HepG2 (cell line): ENCODE results near the gene SCAMP3. TPM values are rescaled to one million over a fixed set of nuclear protein-coding genes. Genes with fewer than 3 reads are reported as not detected.
A peak's percentile ranks its signal among the peaks of the same experiment; 100 is the strongest.

Source experiments
- ARNTL ChIP-seq: sonication (generic); formaldehyde crosslinking; IDR thresholded peaks from 2 replicates; pipeline ENCODE4 v1.4.0; 2020; ENCODE audit warnings: mild to moderate bottlenecking, missing genetic modification reagents
- ASH2L ChIP-seq: fragments of 300-600, 200-600 bp; sonication (generic); IDR thresholded peaks from 2 replicates; pipeline ENCODE4 v1.7.0; 2017; ENCODE audit warnings: low read depth, mild to moderate bottlenecking, moderate library complexity, mixed read lengths, low read length; ENCODE audit not compliant: insufficient read length
- ATF7-NPFF ChIP-seq: sonication (generic); formaldehyde crosslinking; IDR thresholded peaks from 2 replicates; pipeline ENCODE4 v1.8.1; 2023; ENCODE audit warnings: mild to moderate bottlenecking, low read depth, missing genetic modification reagents, moderate library complexity
- CREM ChIP-seq, 2 experiments: sonication (generic) in 1 of 2; formaldehyde crosslinking in 1 of 2; IDR thresholded peaks; 2 replicates each; pipeline versions ENCODE4 v1.4.0 to v1.6.1; 2016 to 2020; ENCODE audit warnings: antibody characterized with exemption in 1 of 2, mild to moderate bottlenecking in 1 of 2, missing genetic modification reagents in 1 of 2
- ETV6 ChIP-seq: sonication (generic); formaldehyde crosslinking; conservative IDR thresholded peaks from 2 replicates; pipeline ENCODE4 v1.4.0; 2020; ENCODE audit warnings: missing genetic modification reagents
- GTF2F1 ChIP-seq: fragments of 150-350 bp; IDR thresholded peaks from 2 replicates; pipeline ENCODE4 v1.6.1; 2014; ENCODE audit warnings: low read length
- MLLT10 ChIP-seq: sonication (generic); formaldehyde crosslinking; IDR thresholded peaks from 2 replicates; pipeline ENCODE4 v1.4.0; 2020; ENCODE audit warnings: missing genetic modification reagents
- MTA3 ChIP-seq: sonication (generic); formaldehyde crosslinking; IDR thresholded peaks from 2 replicates; pipeline ENCODE4 v1.4.0; 2020; ENCODE audit warnings: missing genetic modification reagents
- NFKBIZ ChIP-seq: IDR thresholded peaks from 2 replicates; pipeline ENCODE4 v1.6.1; 2018; ENCODE audit warnings: missing genetic modification reagents, missing compliant biosample characterization
- POLR2AphosphoS5 ChIP-seq: IDR thresholded peaks from 2 replicates; pipeline ENCODE4 v1.6.1; 2012; ENCODE audit warnings: low read depth, low read length
- PRPF4 ChIP-seq: fragments of 200-400 bp; formaldehyde crosslinking; IDR thresholded peaks from 2 replicates; pipeline ENCODE4 v1.6.1; 2016; ENCODE audit warnings: low read length, low read depth; ENCODE audit not compliant: poor library complexity, severe bottlenecking
- RARG ChIP-seq: sonication (generic); formaldehyde crosslinking; IDR thresholded peaks from 2 replicates; pipeline ENCODE4 v1.4.0; 2020; ENCODE audit warnings: low read depth, mild to moderate bottlenecking, missing genetic modification reagents
- RFX1 ChIP-seq: fragments of 450-650 bp; IDR thresholded peaks from 2 replicates; pipeline ENCODE4 v1.6.1; 2017
- RXRB ChIP-seq: IDR thresholded peaks from 2 replicates; pipeline ENCODE4 v1.6.1; 2016; ENCODE audit warnings: borderline replicate concordance, missing genetic modification reagents, missing compliant biosample characterization
- SP1 ChIP-seq, 2 experiments: fragments of 450-650 bp in 1 of 2; sonication (generic) in 1 of 2; formaldehyde crosslinking in 1 of 2; IDR thresholded peaks; 2 replicates each; pipeline versions ENCODE4 v1.4.0 to v1.6.1; 2016 to 2020; ENCODE audit warnings: missing genetic modification reagents in 1 of 2
- SRSF1 ChIP-seq: fragments of 200-400 bp; formaldehyde crosslinking; optimal IDR thresholded peaks from 2 replicates; pipeline ENCODE3; 2017; ENCODE audit warnings: mild to moderate bottlenecking, low read depth, low read length, moderate library complexity
- SRSF9 ChIP-seq: fragments of 200-400 bp; formaldehyde crosslinking; IDR thresholded peaks from 2 replicates; pipeline ENCODE4 v1.6.1; 2018; ENCODE audit warnings: borderline replicate concordance, mild to moderate bottlenecking, low read depth, low read length; ENCODE audit not compliant: insufficient read depth, poor library complexity, severe bottlenecking
- YEATS2 ChIP-seq: sonication (generic); formaldehyde crosslinking; IDR thresholded peaks from 2 replicates; pipeline ENCODE4 v1.4.0; 2020; ENCODE audit warnings: missing genetic modification reagents, borderline replicate concordance
- ZBTB3 ChIP-seq: sonication (generic); formaldehyde crosslinking; IDR thresholded peaks from 2 replicates; pipeline ENCODE4 v1.4.0; 2020; ENCODE audit warnings: low read depth, mild to moderate bottlenecking, moderate library complexity, missing genetic modification reagents, borderline replicate concordance
- ZMYM2 ChIP-seq: sonication (generic); formaldehyde crosslinking; IDR thresholded peaks from 2 replicates; pipeline ENCODE4 v1.8.0; 2022; ENCODE audit warnings: mild to moderate bottlenecking, missing genetic modification reagents
- ZNF230 ChIP-seq: sonication (generic); formaldehyde crosslinking; IDR thresholded peaks from 2 replicates; pipeline ENCODE4 v1.4.0; 2020; ENCODE audit warnings: mild to moderate bottlenecking, missing genetic modification reagents
- ZNF747 ChIP-seq: sonication (generic); formaldehyde crosslinking; IDR thresholded peaks from 2 replicates; pipeline ENCODE4 v1.8.1; 2023; ENCODE audit warnings: missing genetic modification reagents, mild to moderate bottlenecking, borderline replicate concordance
- ZNF772 ChIP-seq: sonication (generic); formaldehyde crosslinking; IDR thresholded peaks from 2 replicates; pipeline ENCODE4 v1.5.0; 2020; ENCODE audit warnings: mild to moderate bottlenecking, missing genetic modification reagents
- ZNF790 ChIP-seq: sonication (generic); formaldehyde crosslinking; IDR thresholded peaks from 2 replicates; pipeline ENCODE4 v1.8.0; 2022; ENCODE audit warnings: missing genetic modification reagents, mild to moderate bottlenecking, borderline replicate concordance
- polyA plus RNA-seq, 8 experiments: library from polyadenylated mRNA; depleted of rRNA in 3 of 8; stranded (reverse) in 7 of 8; unstranded in 1 of 8; fragments of >200 nt; fragmentation: Illumina TruSeq in 4 of 8; extraction: Trizol in 4 of 8; gene quantifications; 2 replicates each; pipeline versions ENCODE4 v1.2.1 to v1.2.3, GENCODE V29; 2011 to 2016; ENCODE audit warnings: low read depth in 4 of 8, missing spikeins in 1 of 8, mixed read lengths in 1 of 8; ENCODE audit not compliant: insufficient read depth in 1 of 8
- total RNA-seq, 5 experiments: library from RNA; depleted of rRNA; stranded (reverse); fragments of >200 nt; fragmentation: Illumina TruSeq; extraction: Trizol; gene quantifications; 2 replicates each; pipeline ENCODE4 v1.2.3, GENCODE V29; 2016; ENCODE audit warnings: low read depth in 1 of 5
- TF ChIP-seq, protein P1 (sequence below): sonication (generic); formaldehyde crosslinking; IDR thresholded peaks from 2 replicates; pipeline ENCODE4 v1.5.0; 2020; ENCODE audit warnings: mild to moderate bottlenecking, missing genetic modification reagents
- TF ChIP-seq, protein P2 (sequence below): sonication (generic); formaldehyde crosslinking; IDR thresholded peaks from 2 replicates; pipeline ENCODE4 v1.5.1; 2020; ENCODE audit warnings: missing genetic modification reagents, mild to moderate bottlenecking, borderline replicate concordance
- TF ChIP-seq, protein P3 (sequence below): IDR thresholded peaks from 2 replicates; pipeline ENCODE4 v1.6.1; 2018; ENCODE audit warnings: missing genetic modification reagents

The SCAMP3 gene
- total and polyA plus RNA-seq, 2 of the 13 experiments (the other 11 are each of a cell fraction or from before 2014, with no cell fraction given): 46.8 to 83.3 TPM

DNA sequence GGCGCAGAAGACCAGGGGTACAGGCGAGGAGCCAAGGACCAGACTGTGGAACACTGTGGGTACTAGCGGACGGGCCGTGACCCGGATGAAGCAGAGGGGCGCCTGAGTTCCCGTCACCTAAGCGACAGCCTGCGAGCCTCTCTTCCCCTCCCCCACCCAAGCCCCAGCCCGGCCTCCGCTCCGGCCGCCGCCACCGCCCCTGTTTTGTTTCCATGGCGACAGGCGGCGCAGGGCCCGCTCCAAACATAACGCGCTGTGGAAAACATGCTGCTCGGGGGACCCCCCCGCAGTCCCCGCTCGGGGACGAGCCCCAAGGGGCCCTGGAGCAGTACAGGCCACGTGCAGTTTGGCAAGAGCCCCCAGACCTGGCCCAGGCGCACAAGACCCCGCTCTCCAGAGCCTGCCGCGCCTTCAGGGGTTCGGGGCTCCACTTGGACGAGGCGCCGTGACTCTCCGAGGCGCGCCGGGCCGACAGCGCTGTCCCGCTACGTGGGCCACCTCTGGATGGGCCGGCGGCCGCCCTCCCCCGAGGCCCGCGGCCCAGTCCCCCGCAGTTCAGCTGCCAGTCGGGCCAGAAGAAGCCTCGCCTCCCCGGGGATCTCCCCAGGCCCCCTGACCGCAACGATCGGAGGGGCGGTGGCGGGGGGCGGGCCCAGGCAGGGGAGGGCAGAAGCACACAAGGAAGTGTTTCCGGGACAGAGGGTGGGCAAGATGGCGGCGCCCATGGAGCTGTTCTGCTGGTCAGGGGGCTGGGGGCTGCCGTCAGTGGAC is 53.4 kb downstream of the SCAMP3 start, which contains the start of gene MTX1 (continued):
- peak; percentile 45; the same call in 1 of the 2 replicates for TF ChIP-seq POLR2AphosphoS5
- no peak for TF ChIP-seq ZMYM2
- TF ChIP-seq ARNTL (CRISPR knock-in tag): no peak
- no peak for TF ChIP-seq ZNF772 (CRISPR knock-in tag)
- no peak for TF ChIP-seq ATF7-NPFF
- TF ChIP-seq, protein P1, sequence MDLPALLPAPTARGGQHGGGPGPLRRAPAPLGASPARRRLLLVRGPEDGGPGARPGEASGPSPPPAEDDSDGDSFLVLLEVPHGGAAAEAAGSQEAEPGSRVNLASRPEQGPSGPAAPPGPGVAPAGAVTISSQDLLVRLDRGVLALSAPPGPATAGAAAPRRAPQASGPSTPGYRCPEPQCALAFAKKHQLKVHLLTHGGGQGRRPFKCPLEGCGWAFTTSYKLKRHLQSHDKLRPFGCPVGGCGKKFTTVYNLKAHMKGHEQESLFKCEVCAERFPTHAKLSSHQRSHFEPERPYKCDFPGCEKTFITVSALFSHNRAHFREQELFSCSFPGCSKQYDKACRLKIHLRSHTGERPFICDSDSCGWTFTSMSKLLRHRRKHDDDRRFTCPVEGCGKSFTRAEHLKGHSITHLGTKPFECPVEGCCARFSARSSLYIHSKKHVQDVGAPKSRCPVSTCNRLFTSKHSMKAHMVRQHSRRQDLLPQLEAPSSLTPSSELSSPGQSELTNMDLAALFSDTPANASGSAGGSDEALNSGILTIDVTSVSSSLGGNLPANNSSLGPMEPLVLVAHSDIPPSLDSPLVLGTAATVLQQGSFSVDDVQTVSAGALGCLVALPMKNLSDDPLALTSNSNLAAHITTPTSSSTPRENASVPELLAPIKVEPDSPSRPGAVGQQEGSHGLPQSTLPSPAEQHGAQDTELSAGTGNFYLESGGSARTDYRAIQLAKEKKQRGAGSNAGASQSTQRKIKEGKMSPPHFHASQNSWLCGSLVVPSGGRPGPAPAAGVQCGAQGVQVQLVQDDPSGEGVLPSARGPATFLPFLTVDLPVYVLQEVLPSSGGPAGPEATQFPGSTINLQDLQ (CRISPR knock-in tag): no peak
- TF ChIP-seq ZBTB3: no peak
- no peak for TF ChIP-seq MLLT10 (CRISPR knock-in tag)
- TF ChIP-seq PRPF4: peak; percentile 19
- peak; percentile 74 for TF ChIP-seq ASH2L
- peak; percentile 7; the same call in 1 of the 2 replicates for TF ChIP-seq YEATS2 (CRISPR knock-in tag)
- TF ChIP-seq, protein P2, sequence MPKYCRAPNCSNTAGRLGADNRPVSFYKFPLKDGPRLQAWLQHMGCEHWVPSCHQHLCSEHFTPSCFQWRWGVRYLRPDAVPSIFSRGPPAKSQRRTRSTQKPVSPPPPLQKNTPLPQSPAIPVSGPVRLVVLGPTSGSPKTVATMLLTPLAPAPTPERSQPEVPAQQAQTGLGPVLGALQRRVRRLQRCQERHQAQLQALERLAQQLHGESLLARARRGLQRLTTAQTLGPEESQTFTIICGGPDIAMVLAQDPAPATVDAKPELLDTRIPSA: no peak
- peak; percentile 74; the same call in 1 of the 2 replicates for TF ChIP-seq ZNF790 (CRISPR knock-in tag)
- TF ChIP-seq ZNF747 (CRISPR knock-in tag): no peak
- TF ChIP-seq RFX1: peak; percentile 89
- no peak for TF ChIP-seq SP1 (IDR thresholded peaks at IDR 0.05)
- TF ChIP-seq SP1 (CRISPR knock-in tag; IDR thresholded peaks at IDR 0.05): peak; percentile 76
- no peak for TF ChIP-seq SRSF9
- TF ChIP-seq ZNF230 (CRISPR knock-in tag): 0 out of 2 replicates have a peak, but pooled peaks have one; percentile 60
- TF ChIP-seq RXRB: no peak
- no peak for TF ChIP-seq ETV6 (CRISPR knock-in tag)
- no peak for TF ChIP-seq GTF2F1
- TF ChIP-seq SRSF1: no peak
- no peak for TF ChIP-seq CREM (IDR thresholded peaks at IDR 0.05)
- no peak for TF ChIP-seq CREM (CRISPR knock-in tag; IDR thresholded peaks at IDR 0.05)
- TF ChIP-seq, protein P3, sequence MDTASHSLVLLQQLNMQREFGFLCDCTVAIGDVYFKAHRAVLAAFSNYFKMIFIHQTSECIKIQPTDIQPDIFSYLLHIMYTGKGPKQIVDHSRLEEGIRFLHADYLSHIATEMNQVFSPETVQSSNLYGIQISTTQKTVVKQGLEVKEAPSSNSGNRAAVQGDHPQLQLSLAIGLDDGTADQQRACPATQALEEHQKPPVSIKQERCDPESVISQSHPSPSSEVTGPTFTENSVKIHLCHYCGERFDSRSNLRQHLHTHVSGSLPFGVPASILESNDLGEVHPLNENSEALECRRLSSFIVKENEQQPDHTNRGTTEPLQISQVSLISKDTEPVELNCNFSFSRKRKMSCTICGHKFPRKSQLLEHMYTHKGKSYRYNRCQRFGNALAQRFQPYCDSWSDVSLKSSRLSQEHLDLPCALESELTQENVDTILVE (CRISPR knock-in tag): 0 out of 2 replicates have a peak, but pooled peaks have one; percentile 22
- TF ChIP-seq NFKBIZ (CRISPR knock-in tag): no peak
- TF ChIP-seq MTA3: no peak
- TF ChIP-seq RARG: no peak
